H1 (cell line): ENCODE measurements around the gene TMEM250.

Experiments used
- GTF2F1 ChIP-seq: IDR thresholded peaks from 2 replicates; pipeline ENCODE4 v1.6.1; 2012; ENCODE audit warnings: low read depth, low read length, improper control_type of control experiment, borderline replicate concordance
- HDAC6 ChIP-seq: IDR thresholded peaks from one replicate; pipeline ENCODE4 v1.7.1; 2012; ENCODE audit warnings: low read depth, mild to moderate bottlenecking, inconsistent platforms, low read length, moderate library complexity
- POLR2AphosphoS5 ChIP-seq: IDR thresholded peaks from 2 replicates; pipeline ENCODE4 v1.6.1; 2011; ENCODE audit warnings: low read depth, low read length
- RXRA ChIP-seq: IDR thresholded peaks from 2 replicates; pipeline ENCODE4 v1.6.1; 2011; ENCODE audit warnings: low read depth, mild to moderate bottlenecking, low read length, moderate library complexity; ENCODE audit not compliant: insufficient read depth
- SIN3A ChIP-seq, 2 experiments: IDR thresholded peaks in 1 of 2; conservative IDR thresholded peaks in 1 of 2; 2 replicates each; pipeline ENCODE4 v1.6.1; 2011 to 2012; ENCODE audit warnings: low read length in 2 of 2, improper control_type of control experiment in 1 of 2, low read depth in 1 of 2, mild to moderate bottlenecking in 1 of 2
- SRF ChIP-seq: IDR thresholded peaks from 2 replicates; pipeline ENCODE4 v1.6.1; 2011; ENCODE audit warnings: mild to moderate bottlenecking, low read depth, low read length, moderate library complexity
- TF ChIP-seq, protein P1 (sequence below), 3 experiments: IDR thresholded peaks; 1 replicate in 2 of 3; 2 replicates in 1 of 3; pipeline versions ENCODE4 v1.5.1 to v1.6.1; 2011; ENCODE audit warnings: low read length in 3 of 3, mild to moderate bottlenecking in 3 of 3, inconsistent platforms in 2 of 3, low read depth in 1 of 3, moderate library complexity in 1 of 3; ENCODE audit not compliant: insufficient read depth in 1 of 3; ENCODE audit errors: control extremely low read depth in 1 of 3

DNA sequence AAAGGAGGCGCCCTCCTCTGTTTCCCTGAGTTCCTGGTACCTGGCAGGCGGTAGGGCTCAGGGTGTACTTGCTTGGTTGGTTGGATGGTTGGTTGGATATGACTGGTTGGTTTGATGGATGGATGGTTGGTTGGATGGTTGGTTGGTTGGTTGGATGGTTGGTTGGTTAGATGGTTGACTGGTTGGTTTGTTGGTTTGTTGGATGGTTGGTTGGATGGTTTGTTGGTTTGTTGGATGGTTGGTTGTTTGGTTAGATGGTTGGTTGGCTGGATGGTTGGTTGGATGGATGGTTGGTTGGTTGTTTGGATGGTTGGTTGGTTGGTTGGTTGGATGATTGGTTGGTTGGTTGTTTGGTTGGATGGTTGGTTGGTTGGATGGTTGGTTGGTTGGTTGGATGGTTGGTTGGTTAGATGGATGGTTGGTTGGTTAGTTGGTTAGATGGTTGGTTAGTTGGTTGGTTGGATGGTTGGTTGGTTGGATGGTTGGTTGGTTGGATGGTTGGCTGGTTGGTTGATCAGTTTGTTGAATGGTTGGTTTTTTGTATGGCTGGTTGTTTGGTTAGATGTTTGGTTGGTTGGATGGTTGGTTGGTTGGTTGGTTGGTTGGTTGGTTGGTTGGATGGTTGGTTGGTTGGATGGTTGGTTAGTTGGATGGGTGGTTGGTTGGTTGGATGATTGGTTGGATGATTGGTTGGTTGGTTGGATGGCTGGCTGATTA, 6.5 kb upstream of the TMEM250 start:
- no peak for TF ChIP-seq SIN3A (conservative IDR thresholded peaks at IDR 0.05 in 1 of 2, IDR thresholded peaks at IDR 0.05 in 1 of 2; ENCODE audit: low read depth in 1 of 2, low read length in 2 of 2)
- TF ChIP-seq HDAC6: no peak
- no peak for TF ChIP-seq POLR2AphosphoS5
- no peak for TF ChIP-seq GTF2F1
- TF ChIP-seq SRF: no peak
- TF ChIP-seq, protein P1, sequence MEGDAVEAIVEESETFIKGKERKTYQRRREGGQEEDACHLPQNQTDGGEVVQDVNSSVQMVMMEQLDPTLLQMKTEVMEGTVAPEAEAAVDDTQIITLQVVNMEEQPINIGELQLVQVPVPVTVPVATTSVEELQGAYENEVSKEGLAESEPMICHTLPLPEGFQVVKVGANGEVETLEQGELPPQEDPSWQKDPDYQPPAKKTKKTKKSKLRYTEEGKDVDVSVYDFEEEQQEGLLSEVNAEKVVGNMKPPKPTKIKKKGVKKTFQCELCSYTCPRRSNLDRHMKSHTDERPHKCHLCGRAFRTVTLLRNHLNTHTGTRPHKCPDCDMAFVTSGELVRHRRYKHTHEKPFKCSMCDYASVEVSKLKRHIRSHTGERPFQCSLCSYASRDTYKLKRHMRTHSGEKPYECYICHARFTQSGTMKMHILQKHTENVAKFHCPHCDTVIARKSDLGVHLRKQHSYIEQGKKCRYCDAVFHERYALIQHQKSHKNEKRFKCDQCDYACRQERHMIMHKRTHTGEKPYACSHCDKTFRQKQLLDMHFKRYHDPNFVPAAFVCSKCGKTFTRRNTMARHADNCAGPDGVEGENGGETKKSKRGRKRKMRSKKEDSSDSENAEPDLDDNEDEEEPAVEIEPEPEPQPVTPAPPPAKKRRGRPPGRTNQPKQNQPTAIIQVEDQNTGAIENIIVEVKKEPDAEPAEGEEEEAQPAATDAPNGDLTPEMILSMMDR (IDR thresholded peaks at IDR 0.05; ENCODE audit: control extremely low read depth in 1 of 3, insufficient read depth in 1 of 3, low read depth in 1 of 3, low read length in 3 of 3): no peak
- no peak for TF ChIP-seq RXRA
